PC-9 (cell line): ENCODE data around the gene GOLGA6L2. TPM values are rescaled to one million over a fixed set of nuclear protein-coding genes. Genes with fewer than 3 reads are reported as not detected.

ENCODE experiments used
- BruUV-seq: library from RNA; stranded (reverse); fragments of 400-500 nt; replicated peaks from 2 replicates; lab custom pipeline; 2021; lab: Mats Ljungman, UMichigan
- CTCF ChIA-PET: fragments of 300-600 bp; sonication (Branson Sonifier 250); formaldehyde crosslinking; loops from one replicate; lab custom pipeline; 2022; ENCODE audit warnings: antibody characterized with exemption; lab: Charles Lee
- POLR2A ChIA-PET: fragments of 300-600 bp; sonication (Branson Sonifier 250); formaldehyde crosslinking; loops from one replicate; lab custom pipeline; 2022; ENCODE audit warnings: antibody characterized with exemption; ENCODE audit not compliant: unreplicated experiment; lab: Charles Lee
- DNase-seq, 2 experiments: peaks; one replicate each; pipeline versions ENCODE4 v3.0.0 to v3.0.0-alpha.2; 2015 to 2022; ENCODE audit warnings: mixed read lengths in 1 of 2
- H2AFZ ChIP-seq: fragments of 200-600 bp; sonication (generic); 2 replicates; pipeline ENCODE4 v1.8.1; 2017; ENCODE audit warnings: antibody characterized with exemption
- H3F3A ChIP-seq: fragments of 200-600 bp; sonication (generic); 2 replicates; pipeline ENCODE4 v1.8.1; 2017; ENCODE audit warnings: antibody characterized with exemption, mild to moderate bottlenecking, low read depth; ENCODE audit not compliant: insufficient read depth
- H3K27ac ChIP-seq: fragments of 200-600 bp; sonication (generic); 2 replicates; pipeline ENCODE4 v1.6.1; 2016; ENCODE audit warnings: mixed run types
- H3K27me3 ChIP-seq: fragments of 200-600 bp; sonication (generic); 2 replicates; pipeline ENCODE4 v1.6.1; 2016; ENCODE audit warnings: low read depth, mixed run types; ENCODE audit not compliant: insufficient read depth
- H3K36me3 ChIP-seq: fragments of 200-600 bp; sonication (generic); 2 replicates; pipeline ENCODE4 v1.6.1; 2016; ENCODE audit warnings: low read depth, mixed run types
- H3K4me1 ChIP-seq: fragments of 200-600 bp; sonication (generic); replicated peaks from 2 replicates; pipeline ENCODE4 v1.6.1; 2016; ENCODE audit warnings: mixed run types; ENCODE audit not compliant: insufficient read depth
- H3K4me2 ChIP-seq: fragments of 200-600 bp; sonication (generic); 2 replicates; pipeline ENCODE4 v1.6.1; 2017; ENCODE audit warnings: mixed run types
- H3K4me3 ChIP-seq: fragments of 200-600 bp; sonication (generic); 2 replicates; pipeline ENCODE4 v1.6.1; 2016; ENCODE audit warnings: mixed run types
- H3K79me2 ChIP-seq: fragments of 200-600 bp; sonication (generic); 2 replicates; pipeline ENCODE4 v1.6.1; 2017; ENCODE audit warnings: low read depth, mixed run types
- H3K9me2 ChIP-seq: fragments of 200-600 bp; sonication (generic); 2 replicates; pipeline ENCODE4 v1.8.1; 2017; ENCODE audit warnings: mild to moderate bottlenecking; ENCODE audit not compliant: insufficient read depth
- H3K9me3 ChIP-seq: fragments of 200-600 bp; sonication (generic); 2 replicates; pipeline ENCODE4 v1.8.1; 2016; ENCODE audit warnings: low read depth; ENCODE audit not compliant: insufficient read depth
- H4K20me1 ChIP-seq: fragments of 200-600 bp; sonication (generic); 2 replicates; pipeline ENCODE4 v1.8.1; 2017; ENCODE audit not compliant: insufficient read depth
- EZH2 ChIP-seq: fragments of 200-600 bp; sonication (generic); IDR thresholded peaks from 2 replicates; pipeline ENCODE4 v1.8.0; 2017; ENCODE audit warnings: antibody characterized with exemption, low read depth
- intact Hi-C: fragments of 100-400 bp; cut with micrococcal nuclease; formaldehyde crosslinking; loops from one replicate; pipeline ENCODE4 v1.10.0; 2022; ENCODE audit not compliant: unreplicated experiment
- total RNA-seq: library from RNA; stranded (reverse); gene quantifications from 2 replicates; pipeline ENCODE4 v1.2.3, GENCODE V29; 2021
- TF ChIP-seq, protein P1 (sequence below): fragments of 200-600 bp; sonication (generic); conservative IDR thresholded peaks from 2 replicates; pipeline ENCODE4 v1.6.1; 2017; ENCODE audit warnings: mixed run types, antibody characterized with exemption, mild to moderate bottlenecking, moderate library complexity

Gene GOLGA6L2
- total RNA-seq, 1 experiment from 2014 or later = not detected

- Histone ChIP-seq H3K27ac (no peak overlapping the region), H3K9me3 (no peaks in the 10 kb centered on the region), H3K36me3 (no peaks in the 10 kb centered on the region), H3K27me3 (peaks cover 37% of the 10 kb centered on the region), H2AFZ (no peak overlapping the region), H3K4me1 (no peaks in the 10 kb centered on the region), H3F3A (no peaks in the 10 kb centered on the region), H3K4me2 (no peak overlapping the region), H3K4me3 (no peak overlapping the region), H3K9me2 (no peaks in the 10 kb centered on the region), H4K20me1 (no peaks in the 10 kb centered on the region), H3K79me2 (no peaks in the 10 kb centered on the region)
- no TSS peak for BruUV-seq
- POLR2A ChIA-PET = no interaction called here
- intact Hi-C loops = no loop called here
- no peak for DNase-seq
- CTCF ChIA-PET = no interaction called here
- no peak for TF ChIP-seq EZH2
- TF ChIP-seq, protein P1, sequence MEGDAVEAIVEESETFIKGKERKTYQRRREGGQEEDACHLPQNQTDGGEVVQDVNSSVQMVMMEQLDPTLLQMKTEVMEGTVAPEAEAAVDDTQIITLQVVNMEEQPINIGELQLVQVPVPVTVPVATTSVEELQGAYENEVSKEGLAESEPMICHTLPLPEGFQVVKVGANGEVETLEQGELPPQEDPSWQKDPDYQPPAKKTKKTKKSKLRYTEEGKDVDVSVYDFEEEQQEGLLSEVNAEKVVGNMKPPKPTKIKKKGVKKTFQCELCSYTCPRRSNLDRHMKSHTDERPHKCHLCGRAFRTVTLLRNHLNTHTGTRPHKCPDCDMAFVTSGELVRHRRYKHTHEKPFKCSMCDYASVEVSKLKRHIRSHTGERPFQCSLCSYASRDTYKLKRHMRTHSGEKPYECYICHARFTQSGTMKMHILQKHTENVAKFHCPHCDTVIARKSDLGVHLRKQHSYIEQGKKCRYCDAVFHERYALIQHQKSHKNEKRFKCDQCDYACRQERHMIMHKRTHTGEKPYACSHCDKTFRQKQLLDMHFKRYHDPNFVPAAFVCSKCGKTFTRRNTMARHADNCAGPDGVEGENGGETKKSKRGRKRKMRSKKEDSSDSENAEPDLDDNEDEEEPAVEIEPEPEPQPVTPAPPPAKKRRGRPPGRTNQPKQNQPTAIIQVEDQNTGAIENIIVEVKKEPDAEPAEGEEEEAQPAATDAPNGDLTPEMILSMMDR = no peak
Observed at GRCh38 chr15:23441204-23441603, 5.8 kb downstream of the GOLGA6L2 start.

DNA sequence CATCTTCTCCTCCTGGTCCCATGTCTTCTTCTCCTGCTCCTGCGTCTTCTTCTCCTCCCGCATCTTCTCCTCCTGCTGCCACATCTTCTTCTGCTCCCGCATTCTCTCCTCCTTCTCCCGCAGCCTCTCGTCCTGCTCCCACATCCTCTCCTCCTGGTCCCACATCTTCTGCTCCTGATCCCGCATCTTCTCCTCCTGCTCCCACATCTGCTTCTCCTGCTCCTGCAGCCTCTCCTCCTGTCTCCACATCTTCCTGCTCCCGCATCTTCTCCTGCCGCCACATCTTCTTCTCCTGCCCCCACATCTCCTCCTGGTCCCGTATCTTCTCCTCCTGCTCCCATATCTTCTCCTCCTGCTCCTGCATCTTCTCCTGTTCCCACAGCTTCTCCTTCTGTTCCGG is 6.4 kb downstream of the GOLGA6L2 start:
- no peak for DNase-seq
- no peak overlapping the region for H2AFZ ChIP-seq

GRCh38 chr15:23439513-23439912 is 7.5 kb downstream of the GOLGA6L2 start:
- Histone ChIP-seq H3F3A (no peaks in the 10 kb centered on the region), H3K79me2 (no peaks in the 10 kb centered on the region), H3K27me3 (peaks cover 37% of the 10 kb centered on the region), H2AFZ (no peak overlapping the region), H3K9me2 (no peaks in the 10 kb centered on the region), H3K27ac (no peak overlapping the region), H3K4me1 (no peaks in the 10 kb centered on the region), H3K9me3 (no peaks in the 10 kb centered on the region), H4K20me1 (no peaks in the 10 kb centered on the region), H3K4me2 (no peak overlapping the region), H3K36me3 (no peaks in the 10 kb centered on the region), H3K4me3 (no peak overlapping the region)
- CTCF ChIA-PET = no interaction called here
- intact Hi-C loops = no loop called here
- TF ChIP-seq, protein P1 = no peak
- TF ChIP-seq EZH2 = no peak
- DNase-seq = no peak
- POLR2A ChIA-PET = no interaction called here
- no TSS peak for BruUV-seq

More for the DNA sequence above, 6.4 kb downstream of the GOLGA6L2 start:
- no TSS peak for BruUV-seq
- Histone ChIP-seq H3K79me2 (no peaks in the 10 kb centered on the region), H3K9me2 (no peaks in the 10 kb centered on the region), H3K36me3 (no peaks in the 10 kb centered on the region), H3K27me3 (peaks cover 37% of the 10 kb centered on the region), H3K4me2 (no peak overlapping the region), H3K9me3 (no peaks in the 10 kb centered on the region), H4K20me1 (no peaks in the 10 kb centered on the region), H3K4me1 (no peaks in the 10 kb centered on the region), H3K4me3 (no peak overlapping the region), H3K27ac (no peak overlapping the region), H3F3A (no peaks in the 10 kb centered on the region)
- POLR2A ChIA-PET = no interaction called here
- CTCF ChIA-PET = no interaction called here
- no peak for TF ChIP-seq EZH2
- TF ChIP-seq, protein P1 = no peak
- intact Hi-C loops = no loop called here
